H9 (cell line): ENCODE results near the gene ZNF286A. TPM values are rescaled to one million over a fixed set of nuclear protein-coding genes. Genes with fewer than 3 reads are reported as not detected.
"Not testable (repeated sequence)": the region's sequence is repeated elsewhere in the genome, so short reads cannot be mapped to it uniquely, and the experiment has no call there.

ENCODE experiments used
- DNase-seq: peaks from one replicate; pipeline ENCODE4 v3.0.0-alpha.2; 2017
- H2AFZ ChIP-seq: one replicate; pipeline ENCODE4 v1.6.1; 2013; ENCODE audit warnings: mild to moderate bottlenecking, low read length, control low read depth, moderate library complexity
- H2AK5ac ChIP-seq: 2 replicates; pipeline ENCODE4 v1.6.1; 2013; ENCODE audit warnings: low read length, control low read depth, mixed read lengths; ENCODE audit not compliant: insufficient read length
- H2BK120ac ChIP-seq: one replicate; pipeline ENCODE4 v1.6.1; 2013; ENCODE audit warnings: low read depth, mild to moderate bottlenecking, low read length, control low read depth, inconsistent platforms; ENCODE audit not compliant: poor library complexity, severe bottlenecking
- H2BK12ac ChIP-seq: 2 replicates; pipeline ENCODE4 v1.6.1; 2013; ENCODE audit warnings: low read length, control low read depth, mixed read lengths, low read depth; ENCODE audit not compliant: insufficient read length
- H2BK15ac ChIP-seq: 2 replicates; pipeline ENCODE4 v1.6.1; 2013; ENCODE audit warnings: low read depth, low read length, control low read depth
- H2BK20ac ChIP-seq: one replicate; pipeline ENCODE4 v1.6.1; 2013; ENCODE audit warnings: low read depth, mild to moderate bottlenecking, low read length, control low read depth, inconsistent platforms; ENCODE audit not compliant: poor library complexity, severe bottlenecking
- H2BK5ac ChIP-seq: 2 replicates; pipeline ENCODE4 v1.6.1; 2013; ENCODE audit warnings: low read length, control low read depth, mixed read lengths; ENCODE audit not compliant: insufficient read length
- H3K14ac ChIP-seq: 2 replicates; pipeline ENCODE4 v1.6.1; 2013; ENCODE audit warnings: low read length, control low read depth; ENCODE audit not compliant: insufficient read depth
- H3K18ac ChIP-seq: 2 replicates; pipeline ENCODE4 v1.6.1; 2013; ENCODE audit warnings: low read depth, mild to moderate bottlenecking, mixed read lengths, low read length, control low read depth; ENCODE audit not compliant: insufficient read length
- H3K23ac ChIP-seq: 2 replicates; pipeline ENCODE4 v1.6.1; 2013; ENCODE audit warnings: low read length, control low read depth, mixed read lengths, low read depth; ENCODE audit not compliant: insufficient read length
- H3K23me2 ChIP-seq: 2 replicates; pipeline ENCODE4 v1.6.1; 2013; ENCODE audit warnings: low read depth, mild to moderate bottlenecking, mixed read lengths, low read length, control low read depth; ENCODE audit not compliant: insufficient read length, poor library complexity, severe bottlenecking
- H3K27ac ChIP-seq: 2 replicates; pipeline ENCODE4 v1.5.1; 2013; ENCODE audit warnings: low read length, control low read depth, mixed read lengths, low read depth; ENCODE audit not compliant: insufficient read length
- H3K27me3 ChIP-seq: 2 replicates; pipeline ENCODE4 v1.6.1; 2013; ENCODE audit warnings: low read length, control low read depth, inconsistent platforms; ENCODE audit not compliant: insufficient read depth
- H3K4ac ChIP-seq: 2 replicates; pipeline ENCODE4 v1.6.1; 2013; ENCODE audit warnings: low read depth, mild to moderate bottlenecking, control low read depth, inconsistent platforms, low read length, moderate library complexity
- H3K4me1 ChIP-seq: 2 replicates; pipeline ENCODE4 v1.6.1; 2013; ENCODE audit warnings: low read length, control low read depth, inconsistent platforms; ENCODE audit not compliant: insufficient read depth
- H3K4me2 ChIP-seq: 2 replicates; pipeline ENCODE4 v1.6.1; 2013; ENCODE audit warnings: low read length, control low read depth, mixed read lengths; ENCODE audit not compliant: insufficient read length, insufficient read depth
- H3K56ac ChIP-seq: 2 replicates; pipeline ENCODE4 v1.6.1; 2013; ENCODE audit warnings: low read depth, mild to moderate bottlenecking, mixed read lengths, low read length, control low read depth; ENCODE audit not compliant: insufficient read length
- H3K79me1 ChIP-seq: 2 replicates; pipeline ENCODE4 v1.6.1; 2013; ENCODE audit warnings: low read depth, mild to moderate bottlenecking, moderate library complexity, low read length, control low read depth, inconsistent platforms; ENCODE audit not compliant: insufficient read depth, poor library complexity, severe bottlenecking
- H3K79me2 ChIP-seq: 2 replicates; pipeline ENCODE4 v1.6.1; 2013; ENCODE audit warnings: low read length, control low read depth, inconsistent platforms; ENCODE audit not compliant: insufficient read depth
- H3K9ac ChIP-seq: 2 replicates; pipeline ENCODE4 v1.6.1; 2013; ENCODE audit warnings: low read length, control low read depth, mixed read lengths; ENCODE audit not compliant: insufficient read length; ENCODE audit errors: extremely low read depth
- H3K9me3 ChIP-seq: one replicate; pipeline ENCODE4 v1.6.1; 2013; ENCODE audit warnings: low read depth, low read length, inconsistent platforms; ENCODE audit not compliant: control insufficient read depth
- H3T11ph ChIP-seq: one replicate; pipeline ENCODE4 v1.6.1; 2013; ENCODE audit warnings: mild to moderate bottlenecking, low read length, control low read depth, inconsistent platforms
- H4K20me1 ChIP-seq: one replicate; pipeline ENCODE4 v1.6.1; 2013; ENCODE audit not compliant: control insufficient read depth, insufficient read length, insufficient read depth
- H4K5ac ChIP-seq: 2 replicates; pipeline ENCODE4 v1.6.1; 2013; ENCODE audit warnings: low read depth, mild to moderate bottlenecking, mixed read lengths, low read length, control low read depth; ENCODE audit not compliant: insufficient read length
- H4K8ac ChIP-seq: replicated peaks from 2 replicates; pipeline ENCODE4 v1.6.1; 2013; ENCODE audit warnings: low read length, control low read depth, mixed read lengths, low read depth; ENCODE audit not compliant: insufficient read length
- H4K91ac ChIP-seq: 2 replicates; pipeline ENCODE4 v1.6.1; 2013; ENCODE audit warnings: low read depth, mild to moderate bottlenecking, moderate library complexity, mixed read lengths, low read length, control low read depth; ENCODE audit not compliant: insufficient read length
- H3K27ac Mint-ChIP-seq, 3 experiments: 2 replicates in 2 of 3; 3 replicates in 1 of 3; pipeline ENCODE4 v1.8.0; 2020 to 2021; ENCODE audit warnings: mixed read lengths in 3 of 3, mild to moderate bottlenecking in 1 of 3, moderate library complexity in 1 of 3
- H3K27me3 Mint-ChIP-seq: 2 replicates; pipeline ENCODE4 v1.8.0; 2021; ENCODE audit warnings: low read depth, mild to moderate bottlenecking, moderate library complexity, mixed read lengths
- H3K36me3 Mint-ChIP-seq, 3 experiments: 2 replicates in 2 of 3; 3 replicates in 1 of 3; pipeline ENCODE4 v1.8.0; 2020 to 2021; ENCODE audit warnings: low read depth in 3 of 3, mixed read lengths in 3 of 3; ENCODE audit not compliant: insufficient read depth in 1 of 3
- H3K4me1 Mint-ChIP-seq, 2 experiments: 2 replicates each; pipeline ENCODE4 v1.8.0; 2020; ENCODE audit warnings: mixed read lengths in 2 of 2
- H3K4me3 Mint-ChIP-seq, 2 experiments: 2 replicates in 1 of 2; 3 replicates in 1 of 2; pipeline ENCODE4 v1.8.0; 2020 to 2021; ENCODE audit warnings: mild to moderate bottlenecking in 2 of 2, mixed read lengths in 2 of 2, moderate library complexity in 1 of 2
- H3K9me3 Mint-ChIP-seq, 2 experiments: 2 replicates in 1 of 2; 3 replicates in 1 of 2; pipeline ENCODE4 v1.8.0; 2020; ENCODE audit warnings: mild to moderate bottlenecking in 2 of 2, mixed read lengths in 2 of 2, moderate library complexity in 1 of 2
- WGBS: extraction: QIAGEN DNeasy Blood & Tissue Kit; methylation state at CpG from one replicate; pipeline ENCODE4 v1.1.7; 2013; ENCODE audit warnings: missing lambda C conversion rate, low lambda C conversion rate, mixed read lengths; ENCODE audit not compliant: insufficient read length; ENCODE audit errors: extremely low coverage; 5-methylcytosine and 5-hydroxymethylcytosine counted together
- total RNA-seq: library from RNA; stranded (reverse); gene quantifications from 2 replicates; pipeline ENCODE4 v1.2.1, GENCODE V29; 2021
- TF ChIP-seq, protein P1 (sequence below): fragments of 200-600 bp; sonication (generic); conservative IDR thresholded peaks from 3 replicates; pipeline ENCODE4 v1.8.0; 2021; ENCODE audit warnings: antibody characterized with exemption, mild to moderate bottlenecking

The ZNF286A gene
- total RNA-seq, 1 experiment from 2014 or later = 101 TPM

GRCh38 chr17:15683824-15684478, 15.6 kb upstream of the ZNF286A start, which contains the start of gene TRIM16:
TSS of gene TRIM16 (minus strand) at chr17:15684311. CDS start at chr17:15651609, 32,702 bp downstream.
- H3K27me3 ChIP-seq, H2BK20ac ChIP-seq, H3K14ac ChIP-seq, H3K79me1 ChIP-seq, H3K27me3 Mint-ChIP-seq, H4K8ac ChIP-seq, H2BK12ac ChIP-seq, H3K9me3 ChIP-seq, H3K23ac ChIP-seq, H4K20me1 ChIP-seq, H3K18ac ChIP-seq, H2BK15ac ChIP-seq, H3K23me2 ChIP-seq, H4K5ac ChIP-seq, H4K91ac ChIP-seq, H3K4ac ChIP-seq, H3K9me3 Mint-ChIP-seq, H2AK5ac ChIP-seq, H3K56ac ChIP-seq, H2BK120ac ChIP-seq, H2BK5ac ChIP-seq, H3K27ac ChIP-seq, H3T11ph ChIP-seq, H3K4me1 ChIP-seq, H3K79me2 ChIP-seq: not testable (repeated sequence)
- no CpG with 5 or more reads among the region's 35 CpGs for WGBS
- H3K4me3 Mint-ChIP-seq = peak within 1 kb of the TSS; percentile 93 to 97
- peak within 1 kb of the TSS; percentile 73 for H2AFZ ChIP-seq
- DNase-seq = peak; percentile 69
- H3K36me3 Mint-ChIP-seq = peaks cover 5 to 17% (median 15%) of the 10 kb centered on the region in 3 experiments; a peak in 6 of 7 replicates
- peaks cover 10 to 12% of the 10 kb centered on the region in 2 experiments for H3K4me1 Mint-ChIP-seq
- H3K27ac Mint-ChIP-seq = peak within 1 kb of the TSS; percentile 74 to 98 (median 91); a peak in 6 of 7 replicates
- TF ChIP-seq, protein P1, sequence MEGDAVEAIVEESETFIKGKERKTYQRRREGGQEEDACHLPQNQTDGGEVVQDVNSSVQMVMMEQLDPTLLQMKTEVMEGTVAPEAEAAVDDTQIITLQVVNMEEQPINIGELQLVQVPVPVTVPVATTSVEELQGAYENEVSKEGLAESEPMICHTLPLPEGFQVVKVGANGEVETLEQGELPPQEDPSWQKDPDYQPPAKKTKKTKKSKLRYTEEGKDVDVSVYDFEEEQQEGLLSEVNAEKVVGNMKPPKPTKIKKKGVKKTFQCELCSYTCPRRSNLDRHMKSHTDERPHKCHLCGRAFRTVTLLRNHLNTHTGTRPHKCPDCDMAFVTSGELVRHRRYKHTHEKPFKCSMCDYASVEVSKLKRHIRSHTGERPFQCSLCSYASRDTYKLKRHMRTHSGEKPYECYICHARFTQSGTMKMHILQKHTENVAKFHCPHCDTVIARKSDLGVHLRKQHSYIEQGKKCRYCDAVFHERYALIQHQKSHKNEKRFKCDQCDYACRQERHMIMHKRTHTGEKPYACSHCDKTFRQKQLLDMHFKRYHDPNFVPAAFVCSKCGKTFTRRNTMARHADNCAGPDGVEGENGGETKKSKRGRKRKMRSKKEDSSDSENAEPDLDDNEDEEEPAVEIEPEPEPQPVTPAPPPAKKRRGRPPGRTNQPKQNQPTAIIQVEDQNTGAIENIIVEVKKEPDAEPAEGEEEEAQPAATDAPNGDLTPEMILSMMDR = peak; percentile 52
- peak within 1 kb of the TSS; percentile 78 for H3K9ac ChIP-seq
- peak within 1 kb of the TSS; percentile 50 for H3K4me2 ChIP-seq

- H3K27me3 Mint-ChIP-seq, H3K4me3 Mint-ChIP-seq, H3K9me3 Mint-ChIP-seq, H3K27me3 ChIP-seq, H3K36me3 Mint-ChIP-seq, H2BK12ac ChIP-seq, H3K79me1 ChIP-seq, H3K9ac ChIP-seq, H4K20me1 ChIP-seq, H3K27ac ChIP-seq, H3K23ac ChIP-seq, H3K23me2 ChIP-seq, H4K8ac ChIP-seq, H2BK5ac ChIP-seq, H3K9me3 ChIP-seq, H3T11ph ChIP-seq, H4K5ac ChIP-seq, H3K56ac ChIP-seq, H2BK15ac ChIP-seq, H2AFZ ChIP-seq, H2AK5ac ChIP-seq, H3K4ac ChIP-seq, H3K79me2 ChIP-seq, H3K4me1 ChIP-seq, H3K27ac Mint-ChIP-seq, H3K18ac ChIP-seq, DNase-seq, H3K4me2 ChIP-seq, H2BK120ac ChIP-seq, H3K14ac ChIP-seq, H4K91ac ChIP-seq, H2BK20ac ChIP-seq: not testable (repeated sequence)
- H3K4me1 Mint-ChIP-seq = peaks cover 10 to 12% of the 10 kb centered on the region in 2 experiments
- WGBS = no CpG with 5 or more reads among the region's 1 CpG
Measured at GRCh38 chr17:15687494-15687893, 12.1 kb upstream of the ZNF286A start.
